ENCODE data around the gene ASIC4.
A peak's percentile ranks its signal among the peaks of the same experiment; 100 is the strongest.

DNA sequence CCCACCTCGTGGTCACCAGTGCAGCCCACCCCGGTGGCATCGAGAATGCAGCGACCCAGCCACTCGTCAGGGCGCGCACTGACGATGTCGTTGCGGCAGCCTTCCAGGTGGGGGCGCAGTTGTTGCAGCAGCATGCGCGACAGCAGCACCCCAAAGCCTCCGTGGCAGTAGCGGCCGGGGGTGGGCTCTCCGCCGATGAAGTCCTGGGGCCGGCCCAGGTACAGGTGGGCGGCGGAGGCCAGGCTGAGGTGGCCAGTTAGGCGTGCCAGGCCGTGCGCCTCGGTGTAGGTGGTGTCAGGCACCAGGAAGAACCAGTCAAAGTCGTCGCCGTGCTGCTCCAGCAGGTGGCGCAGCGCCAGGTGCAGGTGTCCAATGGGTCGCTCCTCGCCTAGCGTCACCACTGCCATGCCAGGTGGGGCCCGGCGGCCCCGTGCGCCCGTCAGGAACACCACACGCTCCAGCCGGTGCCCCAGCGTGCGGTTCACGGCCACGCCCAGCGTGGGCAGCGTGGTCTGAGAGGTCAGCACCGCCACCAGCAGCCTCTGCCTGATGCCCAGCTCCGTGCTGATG, 27.4 kb downstream of the ASIC4 start:
- TF ChIP-seq CTCF (IDR thresholded peaks at IDR 0.05; ENCODE audit: insufficient read depth, low read length) (peak; percentile 43), POLR2AphosphoS5 (IDR thresholded peaks at IDR 0.05; ENCODE audit: low read depth) (no peak), REST (IDR thresholded peaks at IDR 0.05; ENCODE audit: insufficient replicate concordance, low read depth) (no peak)

Measured in HL-60 (cell line).